Measurements from ENCODE around the gene MED31. TPM values are rescaled to one million over a fixed set of nuclear protein-coding genes. Genes with fewer than 3 reads are reported as not detected.

The MED31 gene
- total and polyA plus RNA-seq, 2 of the 13 experiments (the other 11 are each of a cell fraction or from before 2014, with no cell fraction given), result 19.0 to 20.9 TPM

DNA sequence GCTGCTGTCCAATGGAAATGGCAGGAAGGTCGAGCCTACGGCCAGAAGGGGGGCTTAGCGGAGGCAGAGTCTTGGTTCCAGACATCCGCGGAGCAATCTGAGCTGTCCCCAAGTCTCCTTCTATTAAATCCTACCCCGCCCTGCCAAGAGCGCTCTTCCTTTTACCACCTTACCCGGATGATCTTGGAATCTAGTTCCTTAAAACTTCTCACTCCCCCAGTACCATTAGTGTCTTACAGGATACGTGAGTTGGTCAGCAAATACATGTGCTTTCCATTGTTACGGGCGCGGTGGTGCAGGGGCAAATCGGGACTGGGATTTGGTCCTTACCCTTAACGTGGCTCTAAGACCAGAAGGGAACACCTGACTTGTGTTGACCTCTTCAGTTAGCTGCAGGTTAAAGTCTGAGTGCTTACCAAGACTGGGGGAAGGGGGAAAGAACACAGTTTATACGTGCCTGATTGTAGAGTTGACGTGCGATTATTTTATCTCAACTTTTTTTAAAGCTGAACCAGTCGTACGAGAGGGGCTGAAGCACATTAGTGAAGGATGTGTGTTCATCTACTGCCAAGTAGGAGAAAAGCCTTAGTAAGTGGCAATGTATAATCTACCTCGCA lies 10.1 kb downstream of the MED31 start (continued):
- TF ChIP-seq, protein P1, sequence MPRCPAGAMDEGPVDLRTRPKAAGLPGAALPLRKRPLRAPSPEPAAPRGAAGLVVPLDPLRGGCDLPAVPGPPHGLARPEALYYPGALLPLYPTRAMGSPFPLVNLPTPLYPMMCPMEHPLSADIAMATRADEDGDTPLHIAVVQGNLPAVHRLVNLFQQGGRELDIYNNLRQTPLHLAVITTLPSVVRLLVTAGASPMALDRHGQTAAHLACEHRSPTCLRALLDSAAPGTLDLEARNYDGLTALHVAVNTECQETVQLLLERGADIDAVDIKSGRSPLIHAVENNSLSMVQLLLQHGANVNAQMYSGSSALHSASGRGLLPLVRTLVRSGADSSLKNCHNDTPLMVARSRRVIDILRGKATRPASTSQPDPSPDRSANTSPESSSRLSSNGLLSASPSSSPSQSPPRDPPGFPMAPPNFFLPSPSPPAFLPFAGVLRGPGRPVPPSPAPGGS (CRISPR knock-in tag; IDR thresholded peaks at IDR 0.05), result no peak
- TF ChIP-seq ARNT (IDR thresholded peaks at IDR 0.05) (no peak), ZNF703 (CRISPR knock-in tag; IDR thresholded peaks at IDR 0.05; ENCODE audit: borderline replicate concordance) (peak; percentile 54; the same call in 1 of the 2 replicates), SOX6 (IDR thresholded peaks at IDR 0.05) (no peak), SOX6 (CRISPR knock-in tag; IDR thresholded peaks at IDR 0.05) (no peak), SIX1 (CRISPR knock-in tag; IDR thresholded peaks at IDR 0.05; ENCODE audit: borderline replicate concordance) (no peak), CAMTA2 (CRISPR knock-in tag; IDR thresholded peaks at IDR 0.05; ENCODE audit: borderline replicate concordance) (no peak), ASH2L (IDR thresholded peaks at IDR 0.05; ENCODE audit: insufficient read length, low read depth, low read length) (peak; percentile 36), SRSF1 (optimal IDR thresholded peaks at IDR 0.05; ENCODE audit: low read depth, low read length) (no peak), KAT8 (CRISPR knock-in tag; IDR thresholded peaks at IDR 0.05) (no peak), NFYB (CRISPR knock-in tag; IDR thresholded peaks at IDR 0.05) (0 out of 2 replicates have a peak, but pooled peaks have one; percentile 7)
- TF ChIP-seq, protein P2, sequence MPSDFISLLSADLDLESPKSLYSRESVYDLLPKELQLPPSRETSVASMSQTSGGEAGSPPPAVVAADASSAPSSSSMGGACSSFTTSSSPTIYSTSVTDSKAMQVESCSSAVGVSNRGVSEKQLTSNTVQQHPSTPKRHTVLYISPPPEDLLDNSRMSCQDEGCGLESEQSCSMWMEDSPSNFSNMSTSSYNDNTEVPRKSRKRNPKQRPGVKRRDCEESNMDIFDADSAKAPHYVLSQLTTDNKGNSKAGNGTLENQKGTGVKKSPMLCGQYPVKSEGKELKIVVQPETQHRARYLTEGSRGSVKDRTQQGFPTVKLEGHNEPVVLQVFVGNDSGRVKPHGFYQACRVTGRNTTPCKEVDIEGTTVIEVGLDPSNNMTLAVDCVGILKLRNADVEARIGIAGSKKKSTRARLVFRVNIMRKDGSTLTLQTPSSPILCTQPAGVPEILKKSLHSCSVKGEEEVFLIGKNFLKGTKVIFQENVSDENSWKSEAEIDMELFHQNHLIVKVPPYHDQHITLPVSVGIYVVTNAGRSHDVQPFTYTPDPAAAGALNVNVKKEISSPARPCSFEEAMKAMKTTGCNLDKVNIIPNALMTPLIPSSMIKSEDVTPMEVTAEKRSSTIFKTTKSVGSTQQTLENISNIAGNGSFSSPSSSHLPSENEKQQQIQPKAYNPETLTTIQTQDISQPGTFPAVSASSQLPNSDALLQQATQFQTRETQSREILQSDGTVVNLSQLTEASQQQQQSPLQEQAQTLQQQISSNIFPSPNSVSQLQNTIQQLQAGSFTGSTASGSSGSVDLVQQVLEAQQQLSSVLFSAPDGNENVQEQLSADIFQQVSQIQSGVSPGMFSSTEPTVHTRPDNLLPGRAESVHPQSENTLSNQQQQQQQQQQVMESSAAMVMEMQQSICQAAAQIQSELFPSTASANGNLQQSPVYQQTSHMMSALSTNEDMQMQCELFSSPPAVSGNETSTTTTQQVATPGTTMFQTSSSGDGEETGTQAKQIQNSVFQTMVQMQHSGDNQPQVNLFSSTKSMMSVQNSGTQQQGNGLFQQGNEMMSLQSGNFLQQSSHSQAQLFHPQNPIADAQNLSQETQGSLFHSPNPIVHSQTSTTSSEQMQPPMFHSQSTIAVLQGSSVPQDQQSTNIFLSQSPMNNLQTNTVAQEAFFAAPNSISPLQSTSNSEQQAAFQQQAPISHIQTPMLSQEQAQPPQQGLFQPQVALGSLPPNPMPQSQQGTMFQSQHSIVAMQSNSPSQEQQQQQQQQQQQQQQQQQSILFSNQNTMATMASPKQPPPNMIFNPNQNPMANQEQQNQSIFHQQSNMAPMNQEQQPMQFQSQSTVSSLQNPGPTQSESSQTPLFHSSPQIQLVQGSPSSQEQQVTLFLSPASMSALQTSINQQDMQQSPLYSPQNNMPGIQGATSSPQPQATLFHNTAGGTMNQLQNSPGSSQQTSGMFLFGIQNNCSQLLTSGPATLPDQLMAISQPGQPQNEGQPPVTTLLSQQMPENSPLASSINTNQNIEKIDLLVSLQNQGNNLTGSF (CRISPR knock-in tag; IDR thresholded peaks at IDR 0.05), result no peak
- TF ChIP-seq, protein P3, sequence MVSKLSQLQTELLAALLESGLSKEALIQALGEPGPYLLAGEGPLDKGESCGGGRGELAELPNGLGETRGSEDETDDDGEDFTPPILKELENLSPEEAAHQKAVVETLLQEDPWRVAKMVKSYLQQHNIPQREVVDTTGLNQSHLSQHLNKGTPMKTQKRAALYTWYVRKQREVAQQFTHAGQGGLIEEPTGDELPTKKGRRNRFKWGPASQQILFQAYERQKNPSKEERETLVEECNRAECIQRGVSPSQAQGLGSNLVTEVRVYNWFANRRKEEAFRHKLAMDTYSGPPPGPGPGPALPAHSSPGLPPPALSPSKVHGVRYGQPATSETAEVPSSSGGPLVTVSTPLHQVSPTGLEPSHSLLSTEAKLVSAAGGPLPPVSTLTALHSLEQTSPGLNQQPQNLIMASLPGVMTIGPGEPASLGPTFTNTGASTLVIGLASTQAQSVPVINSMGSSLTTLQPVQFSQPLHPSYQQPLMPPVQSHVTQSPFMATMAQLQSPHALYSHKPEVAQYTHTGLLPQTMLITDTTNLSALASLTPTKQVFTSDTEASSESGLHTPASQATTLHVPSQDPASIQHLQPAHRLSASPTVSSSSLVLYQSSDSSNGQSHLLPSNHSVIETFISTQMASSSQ (IDR thresholded peaks at IDR 0.05; ENCODE audit: low read depth), result no peak
- TF ChIP-seq, protein P3 (CRISPR knock-in tag; IDR thresholded peaks at IDR 0.05; ENCODE audit: borderline replicate concordance), result no peak
- TF ChIP-seq, protein P4, sequence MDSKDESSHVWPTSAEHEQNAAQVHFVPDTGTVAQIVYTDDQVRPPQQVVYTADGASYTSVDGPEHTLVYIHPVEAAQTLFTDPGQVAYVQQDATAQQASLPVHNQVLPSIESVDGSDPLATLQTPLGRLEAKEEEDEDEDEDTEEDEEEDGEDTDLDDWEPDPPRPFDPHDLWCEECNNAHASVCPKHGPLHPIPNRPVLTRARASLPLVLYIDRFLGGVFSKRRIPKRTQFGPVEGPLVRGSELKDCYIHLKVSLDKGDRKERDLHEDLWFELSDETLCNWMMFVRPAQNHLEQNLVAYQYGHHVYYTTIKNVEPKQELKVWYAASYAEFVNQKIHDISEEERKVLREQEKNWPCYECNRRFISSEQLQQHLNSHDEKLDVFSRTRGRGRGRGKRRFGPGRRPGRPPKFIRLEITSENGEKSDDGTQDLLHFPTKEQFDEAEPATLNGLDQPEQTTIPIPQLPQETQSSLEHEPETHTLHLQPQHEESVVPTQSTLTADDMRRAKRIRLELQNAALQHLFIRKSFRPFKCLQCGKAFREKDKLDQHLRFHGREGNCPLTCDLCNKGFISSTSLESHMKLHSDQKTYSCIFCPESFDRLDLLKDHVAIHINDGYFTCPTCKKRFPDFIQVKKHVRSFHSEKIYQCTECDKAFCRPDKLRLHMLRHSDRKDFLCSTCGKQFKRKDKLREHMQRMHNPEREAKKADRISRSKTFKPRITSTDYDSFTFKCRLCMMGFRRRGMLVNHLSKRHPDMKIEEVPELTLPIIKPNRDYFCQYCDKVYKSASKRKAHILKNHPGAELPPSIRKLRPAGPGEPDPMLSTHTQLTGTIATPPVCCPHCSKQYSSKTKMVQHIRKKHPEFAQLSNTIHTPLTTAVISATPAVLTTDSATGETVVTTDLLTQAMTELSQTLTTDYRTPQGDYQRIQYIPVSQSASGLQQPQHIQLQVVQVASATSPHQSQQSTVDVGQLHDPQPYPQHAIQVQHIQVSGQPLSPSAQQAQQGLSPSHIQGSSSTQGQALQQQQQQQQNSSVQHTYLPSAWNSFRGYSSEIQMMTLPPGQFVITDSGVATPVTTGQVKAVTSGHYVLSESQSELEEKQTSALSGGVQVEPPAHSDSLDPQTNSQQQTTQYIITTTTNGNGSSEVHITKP (CRISPR knock-in tag; IDR thresholded peaks at IDR 0.05; ENCODE audit: low read depth), result peak; percentile 57; the same call in 1 of the 2 replicates

Data from HepG2 (cell line).